ENCODE measurements around the gene PDIA3. TPM values are rescaled to one million over a fixed set of nuclear protein-coding genes. Genes with fewer than 3 reads are reported as not detected.

PDIA3 gene
- total and polyA plus RNA-seq, 2 of the 13 experiments (the other 11 are each of a cell fraction or from before 2014, with no cell fraction given): 238 to 433 TPM

- TF ChIP-seq HMG20B (CRISPR knock-in tag; conservative IDR thresholded peaks at IDR 0.05) (no peak), NFKB2 (CRISPR knock-in tag; IDR thresholded peaks at IDR 0.05; ENCODE audit: borderline replicate concordance) (peak; percentile 76; the same call in 1 of the 2 replicates), ARID4A (CRISPR knock-in tag; IDR thresholded peaks at IDR 0.05; ENCODE audit: borderline replicate concordance) (peak; percentile 90), MBNL3 (CRISPR knock-in tag; conservative IDR thresholded peaks at IDR 0.05) (no peak), ZSCAN12 (CRISPR knock-in tag; IDR thresholded peaks at IDR 0.05) (no peak), EEA1 (CRISPR knock-in tag; IDR thresholded peaks at IDR 0.05; ENCODE audit: borderline replicate concordance) (no peak), ZNF839 (CRISPR knock-in tag; IDR thresholded peaks at IDR 0.05; ENCODE audit: borderline replicate concordance) (0 out of 2 replicates have a peak, but pooled peaks have one; percentile 77), ZFAT (CRISPR knock-in tag; conservative IDR thresholded peaks at IDR 0.05) (no peak), ZNF503 (CRISPR knock-in tag; IDR thresholded peaks at IDR 0.05) (peak; percentile 38; the same call in 1 of the 2 replicates), SMC3 (IDR thresholded peaks at IDR 0.05; ENCODE audit: low read length) (no peak), ZNF740 (CRISPR knock-in tag; IDR thresholded peaks at IDR 0.05) (peak; percentile 85), ARID3A (IDR thresholded peaks at IDR 0.05; ENCODE audit: low read depth, low read length) (no peak), PRMT3 (CRISPR knock-in tag; IDR thresholded peaks at IDR 0.05; ENCODE audit: borderline replicate concordance, low read depth) (no peak), ZIK1 (CRISPR knock-in tag; IDR thresholded peaks at IDR 0.05; ENCODE audit: borderline replicate concordance, low read depth) (peak; percentile 66; the same call in 1 of the 2 replicates), DRAP1 (CRISPR knock-in tag; IDR thresholded peaks at IDR 0.05) (peak; percentile 89), ZMYM3 (CRISPR knock-in tag; IDR thresholded peaks at IDR 0.05) (0 out of 2 replicates have a peak, but pooled peaks have one; percentile 6), YEATS2 (CRISPR knock-in tag; IDR thresholded peaks at IDR 0.05; ENCODE audit: borderline replicate concordance) (peak; percentile 55; the same call in 1 of the 2 replicates), EZH2 (conservative IDR thresholded peaks at IDR 0.05; ENCODE audit: low read depth, low read length) (no peak), HMGA1 (CRISPR knock-in tag; conservative IDR thresholded peaks at IDR 0.05) (no peak), ZNF652 (CRISPR knock-in tag; IDR thresholded peaks at IDR 0.05; ENCODE audit: borderline replicate concordance, low read depth) (no peak)
Observed at GRCh38 chr15:43791993-43792760, 45.9 kb downstream of the PDIA3 start, which contains the start of gene SERF2 (continued).

All from HepG2 (cell line).